ES-I3 (cell line): ENCODE results near the gene ZNF33B.

Source experiments
- H3K36me3 ChIP-seq: 2 replicates; pipeline ENCODE4 v1.6.1; 2013; ENCODE audit warnings: mild to moderate bottlenecking, low read length, control low read depth, moderate library complexity; ENCODE audit not compliant: insufficient read depth
- H3K4me1 ChIP-seq: 2 replicates; pipeline ENCODE4 v1.6.1; 2013; ENCODE audit warnings: mild to moderate bottlenecking, control low read depth, low read length; ENCODE audit not compliant: insufficient read depth
- H3K9ac ChIP-seq: 2 replicates; pipeline ENCODE4 v1.6.1; 2013; ENCODE audit warnings: low read depth, mild to moderate bottlenecking, low read length, moderate library complexity
- H3K9me3 ChIP-seq: 2 replicates; pipeline ENCODE4 v1.6.1; 2013; ENCODE audit warnings: mild to moderate bottlenecking, low read length, moderate library complexity; ENCODE audit not compliant: control insufficient read depth, insufficient read depth

ZNF33B gene

DNA sequence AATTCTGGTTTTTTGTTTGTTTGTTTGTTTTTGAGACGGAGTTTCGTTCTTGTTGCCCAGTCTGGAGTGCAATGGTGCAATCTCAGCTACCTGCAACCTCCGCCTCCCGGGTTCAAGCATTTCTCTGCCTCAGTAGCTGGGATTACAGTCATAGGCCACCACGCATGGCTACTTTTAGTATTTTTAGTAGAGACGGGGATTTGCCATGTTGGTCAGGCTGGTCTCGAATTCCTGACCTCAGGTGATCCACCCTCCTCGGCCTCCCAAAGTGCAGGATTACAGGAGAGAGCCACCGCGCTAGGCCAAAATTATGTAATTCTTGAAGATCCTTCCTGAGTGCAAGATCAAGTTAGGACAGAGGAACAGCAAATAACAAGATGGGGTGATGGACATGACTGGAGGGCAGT lies 719 bp downstream of the ZNF33B start:
- Histone ChIP-seq H3K4me1 (peaks cover 14% of the 10 kb centered on the region), H3K9ac (peak overlapping the region; percentile 84)

GRCh38 chr10:42637142-42637541 lies 1.2 kb downstream of the ZNF33B start:
- H3K9ac ChIP-seq: peak overlapping the region; percentile 84
- H3K9me3 ChIP-seq: no peaks in the 10 kb centered on the region
- H3K36me3 ChIP-seq: 0 out of 2 replicates have a peak, but pooled peaks cover 3% of the 10 kb centered on the region
- H3K4me1 ChIP-seq: peaks cover 14% of the 10 kb centered on the region

More for the DNA sequence above, 719 bp downstream of the ZNF33B start:
- H3K36me3 ChIP-seq: 0 out of 2 replicates have a peak, but pooled peaks cover 3% of the 10 kb centered on the region
- H3K9me3 ChIP-seq: no peaks in the 10 kb centered on the region

DNA sequence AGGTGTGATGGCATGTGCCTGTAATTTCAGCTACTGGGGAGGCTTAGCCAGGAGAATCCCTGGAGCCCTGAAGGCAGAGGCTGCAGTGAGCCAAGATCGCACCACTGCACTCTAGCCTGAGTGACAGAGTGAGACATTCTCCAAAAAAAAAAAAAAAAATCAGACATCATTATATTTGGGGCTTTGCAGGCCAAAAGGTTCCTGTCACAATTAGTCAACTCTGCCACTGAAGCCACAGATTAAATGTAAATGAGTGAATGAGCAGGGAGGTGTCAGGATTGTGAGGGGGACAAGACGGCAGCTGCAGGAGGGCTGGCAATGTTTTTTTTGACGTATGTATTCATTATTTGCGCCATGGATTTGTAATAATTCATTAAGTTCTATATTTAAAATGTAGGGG lies 3.3 kb downstream of the ZNF33B start:
- H3K36me3 ChIP-seq: peaks cover 7% of the 10 kb centered on the region; the same call in 1 of the 2 replicates
- no peaks in the 10 kb centered on the region for H3K9me3 ChIP-seq
- H3K9ac ChIP-seq: no peak overlapping the region
- peaks cover 8% of the 10 kb centered on the region; the same call in 1 of the 2 replicates for H3K4me1 ChIP-seq

GRCh38 chr10:42632564-42632963 lies 5.8 kb downstream of the ZNF33B start:
- Histone ChIP-seq H3K9ac (no peak overlapping the region), H3K9me3 (no peaks in the 10 kb centered on the region), H3K36me3 (peaks cover 12% of the 10 kb centered on the region; the same call in 1 of the 2 replicates), H3K4me1 (peaks cover 8% of the 10 kb centered on the region; the same call in 1 of the 2 replicates)

GRCh38 chr10:42630537-42631134 lies 7.7 kb downstream of the ZNF33B start:
- Histone ChIP-seq H3K4me1 (no peaks in the 10 kb centered on the region), H3K9ac (no peak overlapping the region), H3K36me3 (peaks cover 9% of the 10 kb centered on the region; the same call in 1 of the 2 replicates), H3K9me3 (no peaks in the 10 kb centered on the region)

GRCh38 chr10:42623929-42624328 lies 14.4 kb downstream of the ZNF33B start:
- H3K36me3 ChIP-seq: peaks cover 14% of the 10 kb centered on the region
- H3K9me3 ChIP-seq: no peaks in the 10 kb centered on the region
- no peak overlapping the region for H3K9ac ChIP-seq
- no peaks in the 10 kb centered on the region for H3K4me1 ChIP-seq

GRCh38 chr10:42618424-42618823 lies 19.9 kb downstream of the ZNF33B start:
- Histone ChIP-seq H3K9ac (no peak overlapping the region), H3K36me3 (peaks cover 6% of the 10 kb centered on the region), H3K9me3 (no peaks in the 10 kb centered on the region), H3K4me1 (no peaks in the 10 kb centered on the region)

DNA sequence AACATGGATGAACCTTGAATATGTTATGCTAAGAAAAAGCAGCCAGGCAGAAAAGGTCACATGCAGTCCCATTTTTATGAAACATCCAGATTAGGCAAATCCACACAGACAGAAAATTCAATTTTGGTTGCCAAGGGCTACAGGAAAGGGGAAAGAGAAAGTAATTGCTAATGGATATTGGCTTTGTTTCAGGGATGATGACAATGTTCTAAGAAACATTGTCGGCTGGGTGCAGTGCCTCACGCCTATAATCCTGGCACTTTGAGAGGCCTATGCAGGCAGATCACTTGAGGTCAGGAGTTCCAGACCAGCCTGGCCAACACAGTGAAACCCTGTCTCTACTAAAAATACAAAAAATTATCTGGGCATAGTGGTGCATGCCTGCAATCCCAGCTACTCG lies 23.0 kb downstream of the ZNF33B start:
- Histone ChIP-seq H3K9ac (no peak overlapping the region), H3K4me1 (no peaks in the 10 kb centered on the region), H3K36me3 (peaks cover 3% of the 10 kb centered on the region), H3K9me3 (no peaks in the 10 kb centered on the region)

- no peaks in the 10 kb centered on the region for H3K9me3 ChIP-seq
- no peaks in the 10 kb centered on the region for H3K4me1 ChIP-seq
- H3K36me3 ChIP-seq: no peaks in the 10 kb centered on the region; the same call in 1 of the 2 replicates
- no peak overlapping the region for H3K9ac ChIP-seq
These were observed 28.5 kb downstream of the ZNF33B start for GRCh38 chr10:42609872-42610271.

GRCh38 chr10:42598249-42598873 lies 40.0 kb downstream of the ZNF33B start:
- no peaks in the 10 kb centered on the region for H3K4me1 ChIP-seq
- no peak overlapping the region for H3K9ac ChIP-seq
- peaks cover 17% of the 10 kb centered on the region for H3K9me3 ChIP-seq
- H3K36me3 ChIP-seq: peaks cover 6% of the 10 kb centered on the region; the same call in 1 of the 2 replicates

GRCh38 chr10:42596196-42596595 lies 42.2 kb downstream of the ZNF33B start:
- Histone ChIP-seq H3K9me3 (peaks cover 30% of the 10 kb centered on the region), H3K4me1 (no peaks in the 10 kb centered on the region), H3K36me3 (peaks cover 15% of the 10 kb centered on the region)

GRCh38 chr10:42594246-42594650 lies 44.1 kb downstream of the ZNF33B start:
- H3K9ac ChIP-seq: no peak overlapping the region
- peaks cover 15% of the 10 kb centered on the region for H3K36me3 ChIP-seq
- peaks cover 32% of the 10 kb centered on the region for H3K9me3 ChIP-seq
- H3K4me1 ChIP-seq: no peaks in the 10 kb centered on the region

More at GRCh38 chr10:42596196-42596595, 42.2 kb downstream of the ZNF33B start:
- no peak overlapping the region for H3K9ac ChIP-seq

DNA sequence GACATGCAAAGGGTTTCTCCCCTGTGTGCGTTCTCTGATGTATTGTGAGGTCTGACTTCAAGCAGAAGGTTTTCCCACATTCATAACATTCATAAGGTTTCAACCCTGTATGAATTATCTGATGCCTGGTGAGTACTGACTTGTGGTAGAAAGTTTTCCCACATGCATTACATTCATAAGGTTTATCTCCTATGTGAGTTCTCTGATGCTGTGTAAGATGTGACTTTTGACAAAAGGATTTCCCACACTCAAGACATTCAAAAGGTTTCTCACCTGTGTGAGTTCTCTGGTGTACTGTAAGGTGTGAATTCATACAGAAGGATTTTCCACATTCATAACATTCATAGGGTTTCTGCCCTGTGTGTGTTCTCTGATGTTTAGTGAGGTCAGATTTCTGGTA lies 45.1 kb downstream of the ZNF33B start:
- Histone ChIP-seq H3K4me1 (no peaks in the 10 kb centered on the region), H3K36me3 (peaks cover 15% of the 10 kb centered on the region), H3K9ac (no peak overlapping the region), H3K9me3 (peaks cover 32% of the 10 kb centered on the region)

GRCh38 chr10:42583828-42584227 lies 54.5 kb downstream of the ZNF33B start:
- Histone ChIP-seq H3K4me1 (no peaks in the 10 kb centered on the region), H3K9me3 (no peaks in the 10 kb centered on the region), H3K36me3 (no peaks in the 10 kb centered on the region; the same call in 1 of the 2 replicates), H3K9ac (no peak overlapping the region)

- H3K9ac ChIP-seq: no peak overlapping the region
- no peaks in the 10 kb centered on the region for H3K36me3 ChIP-seq
- no peaks in the 10 kb centered on the region for H3K9me3 ChIP-seq
- no peaks in the 10 kb centered on the region for H3K4me1 ChIP-seq
These were observed 60.4 kb downstream of the ZNF33B start for GRCh38 chr10:42578019-42578418.
